KG1 (cell line): ENCODE measurements around the gene ALOX15B.

Experiments
- DNase-seq: peaks from one replicate; lab custom pipeline; 2025; lab: John Stamatoyannopoulos, UW

Gene ALOX15B, protein sequence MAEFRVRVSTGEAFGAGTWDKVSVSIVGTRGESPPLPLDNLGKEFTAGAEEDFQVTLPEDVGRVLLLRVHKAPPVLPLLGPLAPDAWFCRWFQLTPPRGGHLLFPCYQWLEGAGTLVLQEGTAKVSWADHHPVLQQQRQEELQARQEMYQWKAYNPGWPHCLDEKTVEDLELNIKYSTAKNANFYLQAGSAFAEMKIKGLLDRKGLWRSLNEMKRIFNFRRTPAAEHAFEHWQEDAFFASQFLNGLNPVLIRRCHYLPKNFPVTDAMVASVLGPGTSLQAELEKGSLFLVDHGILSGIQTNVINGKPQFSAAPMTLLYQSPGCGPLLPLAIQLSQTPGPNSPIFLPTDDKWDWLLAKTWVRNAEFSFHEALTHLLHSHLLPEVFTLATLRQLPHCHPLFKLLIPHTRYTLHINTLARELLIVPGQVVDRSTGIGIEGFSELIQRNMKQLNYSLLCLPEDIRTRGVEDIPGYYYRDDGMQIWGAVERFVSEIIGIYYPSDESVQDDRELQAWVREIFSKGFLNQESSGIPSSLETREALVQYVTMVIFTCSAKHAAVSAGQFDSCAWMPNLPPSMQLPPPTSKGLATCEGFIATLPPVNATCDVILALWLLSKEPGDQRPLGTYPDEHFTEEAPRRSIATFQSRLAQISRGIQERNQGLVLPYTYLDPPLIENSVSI

DNA sequence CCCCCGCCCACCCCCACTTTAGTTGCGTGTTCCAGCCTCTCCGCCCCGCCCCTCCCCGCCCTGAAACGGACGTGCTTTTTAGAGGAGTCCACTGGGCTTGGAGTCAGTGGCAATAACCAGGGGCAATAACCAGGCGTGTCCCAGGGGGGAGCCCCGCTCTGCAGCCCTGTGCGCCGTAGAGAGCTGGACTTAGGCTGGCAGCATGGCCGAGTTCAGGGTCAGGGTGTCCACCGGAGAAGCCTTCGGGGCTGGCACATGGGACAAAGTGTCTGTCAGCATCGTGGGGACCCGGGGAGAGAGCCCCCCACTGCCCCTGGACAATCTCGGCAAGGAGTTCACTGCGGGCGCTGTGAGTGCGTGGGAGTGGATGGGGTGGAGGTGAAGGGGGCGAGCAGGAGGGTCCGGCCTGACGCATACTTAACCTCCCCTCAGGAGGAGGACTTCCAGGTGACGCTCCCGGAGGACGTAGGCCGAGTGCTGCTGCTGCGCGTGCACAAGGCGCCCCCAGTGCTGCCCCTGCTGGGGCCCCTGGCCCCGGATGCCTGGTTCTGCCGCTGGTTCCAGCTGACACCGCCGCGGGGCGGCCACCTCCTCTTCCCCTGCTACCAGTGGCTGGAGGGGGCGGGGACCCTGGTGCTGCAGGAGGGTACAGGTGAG lies at the start of gene ALOX15B:
TSS of gene ALOX15B (plus strand) at position 106 of the 657 bp plus-strand sequence. CDS start at position 203, 97 bp downstream.
- DNase-seq: no peak

DNA sequence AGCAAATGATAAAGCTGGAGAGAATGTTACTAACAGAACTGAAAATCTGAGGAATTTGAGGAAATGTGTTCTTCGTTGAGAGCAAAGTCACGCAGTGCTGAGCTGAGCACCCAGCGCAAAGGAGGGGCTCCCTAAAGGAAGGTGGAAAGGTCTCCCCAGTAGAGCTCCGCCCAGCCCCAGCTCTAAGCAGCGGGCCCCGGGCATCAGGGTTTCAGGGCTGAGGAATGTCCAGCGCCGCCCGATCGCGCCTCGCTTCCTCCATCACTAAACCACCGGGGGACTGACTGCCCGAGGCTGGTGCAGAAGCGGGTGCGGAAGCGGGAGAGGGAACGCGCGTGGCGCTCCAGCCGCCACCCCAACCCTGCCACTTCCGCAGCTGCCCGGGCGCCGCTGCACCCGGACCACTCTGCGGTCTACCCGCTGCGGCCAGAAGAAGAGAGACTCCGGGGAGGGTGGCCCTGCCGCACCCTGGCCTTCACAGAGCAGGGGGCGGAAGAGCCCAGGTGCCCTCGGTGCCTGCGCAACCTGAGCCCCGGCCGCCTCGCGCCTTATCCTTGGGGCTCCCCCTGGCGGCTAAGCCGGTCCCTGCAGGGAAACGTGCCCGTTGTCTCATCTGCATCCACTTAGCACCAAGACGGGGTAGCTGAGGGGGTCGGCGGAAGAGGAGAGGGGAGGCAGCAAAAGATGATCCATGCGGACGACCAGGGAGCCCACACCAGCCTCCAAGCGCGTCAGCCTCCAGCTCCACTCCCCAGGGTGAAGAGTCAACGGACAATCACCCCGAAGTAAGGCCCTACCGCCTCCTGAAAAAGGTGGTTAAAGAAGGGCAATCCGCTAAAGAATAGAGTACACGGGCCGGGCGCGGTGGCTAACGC lies 48.8 kb upstream of the ALOX15B start:
- peak; percentile 22 for DNase-seq

DNA sequence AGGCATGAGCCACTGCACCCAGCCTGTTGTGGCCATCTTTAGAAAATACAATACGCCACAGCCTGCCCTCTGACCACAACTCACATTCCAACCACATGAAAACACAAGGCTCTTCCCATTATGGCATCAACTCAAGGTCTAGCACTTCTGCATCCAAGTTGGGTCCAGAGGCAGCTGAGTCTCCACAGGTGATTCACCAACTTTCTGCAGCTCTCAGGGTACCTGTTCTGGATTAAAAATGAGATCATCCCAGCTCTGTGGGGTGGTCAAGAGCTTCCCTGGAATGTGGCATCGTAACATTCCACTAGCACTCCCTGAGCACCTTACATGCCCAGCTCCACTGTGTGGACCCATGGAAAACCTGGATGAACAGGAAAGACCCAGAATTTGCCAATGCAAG lies 46.3 kb upstream of the ALOX15B start:
- DNase-seq: no peak

DNA sequence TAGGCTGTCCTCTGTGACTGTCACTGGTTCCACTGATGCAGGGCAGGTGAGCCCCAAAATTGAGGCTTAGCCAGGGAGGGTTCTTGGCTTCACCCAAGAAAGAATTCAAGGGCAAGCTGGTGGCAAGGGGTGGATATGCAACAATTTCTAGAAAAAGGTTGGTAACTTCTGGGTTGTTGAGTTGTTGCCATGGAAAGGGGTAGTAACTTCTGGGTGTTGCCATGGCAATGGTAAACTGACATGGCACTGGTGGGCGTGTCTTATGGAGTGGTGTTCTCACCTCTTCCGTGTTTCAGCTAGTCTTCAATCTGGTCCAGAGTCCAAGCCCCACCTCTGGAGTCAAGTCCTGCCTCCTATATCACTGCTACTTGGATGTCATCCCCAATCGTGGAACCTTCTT lies 45.9 kb upstream of the ALOX15B start:
- no peak for DNase-seq

DNA sequence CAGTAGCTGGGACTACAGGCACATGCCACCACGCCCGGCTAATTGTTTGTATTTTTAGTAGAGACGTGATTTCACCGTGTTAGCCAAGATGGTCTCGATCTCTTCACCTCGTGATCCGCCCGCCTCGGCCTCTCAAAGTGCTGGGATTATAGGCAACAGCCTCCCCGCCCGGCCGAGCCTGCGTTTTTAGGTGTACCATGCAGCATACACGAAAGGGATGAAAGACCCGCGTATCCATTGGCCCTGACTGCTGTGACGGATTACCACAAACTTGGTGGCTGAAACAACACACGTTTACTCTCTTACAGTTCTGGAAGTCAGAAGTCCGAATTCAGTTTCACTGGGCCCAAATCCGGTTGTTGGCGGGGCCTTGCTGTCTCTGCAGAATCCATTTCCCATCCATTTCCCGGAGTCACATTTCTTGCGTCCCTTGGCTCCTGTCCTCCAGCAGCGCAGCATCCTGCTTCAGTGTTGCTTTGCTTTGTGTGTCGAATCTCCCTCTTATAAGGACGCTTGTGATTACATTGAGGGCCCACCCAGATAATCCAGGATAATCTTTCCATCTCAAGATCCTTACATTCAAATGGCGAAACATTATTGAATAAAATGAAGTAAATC lies 44.8 kb upstream of the ALOX15B start:
- no peak for DNase-seq

DNA sequence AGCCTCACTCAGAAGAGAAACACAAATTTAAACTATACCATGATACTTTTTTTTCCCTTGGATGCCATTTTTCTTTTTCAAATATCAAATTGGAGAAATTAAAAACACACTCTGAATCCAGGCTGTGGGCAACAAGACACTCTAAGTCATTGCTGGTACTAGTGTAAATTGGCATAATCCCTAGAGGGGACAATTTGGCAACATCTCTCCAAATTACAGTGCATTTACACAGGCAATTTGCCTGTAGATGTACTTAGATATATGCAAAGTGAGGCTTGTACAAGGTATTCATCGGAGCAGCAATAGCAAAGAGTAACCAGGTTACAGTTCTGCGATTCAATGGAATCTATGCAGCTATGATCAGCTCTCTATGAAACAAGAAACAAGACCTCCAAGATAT lies 43.1 kb upstream of the ALOX15B start:
- DNase-seq: no peak

DNA sequence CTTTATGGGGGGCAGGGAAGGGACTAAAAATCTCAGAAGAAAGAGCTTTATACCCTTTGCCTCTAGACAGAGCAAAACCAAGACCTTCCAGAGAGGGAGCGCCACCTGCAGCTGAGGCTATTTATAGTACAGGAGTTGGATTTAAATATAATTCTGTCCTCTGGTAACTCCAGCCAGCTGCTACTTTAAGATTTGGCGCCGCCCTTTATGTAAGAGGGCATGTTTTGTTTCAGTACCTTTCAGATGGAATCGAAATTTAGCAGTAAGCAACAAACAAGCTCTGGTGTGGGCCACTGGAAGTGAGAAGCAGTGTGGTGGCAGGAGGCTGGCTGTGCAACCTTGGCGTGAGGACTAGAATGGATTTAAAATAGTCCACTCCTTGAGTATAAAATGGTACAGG lies 41.7 kb upstream of the ALOX15B start:
- peak; percentile 4 for DNase-seq

DNA sequence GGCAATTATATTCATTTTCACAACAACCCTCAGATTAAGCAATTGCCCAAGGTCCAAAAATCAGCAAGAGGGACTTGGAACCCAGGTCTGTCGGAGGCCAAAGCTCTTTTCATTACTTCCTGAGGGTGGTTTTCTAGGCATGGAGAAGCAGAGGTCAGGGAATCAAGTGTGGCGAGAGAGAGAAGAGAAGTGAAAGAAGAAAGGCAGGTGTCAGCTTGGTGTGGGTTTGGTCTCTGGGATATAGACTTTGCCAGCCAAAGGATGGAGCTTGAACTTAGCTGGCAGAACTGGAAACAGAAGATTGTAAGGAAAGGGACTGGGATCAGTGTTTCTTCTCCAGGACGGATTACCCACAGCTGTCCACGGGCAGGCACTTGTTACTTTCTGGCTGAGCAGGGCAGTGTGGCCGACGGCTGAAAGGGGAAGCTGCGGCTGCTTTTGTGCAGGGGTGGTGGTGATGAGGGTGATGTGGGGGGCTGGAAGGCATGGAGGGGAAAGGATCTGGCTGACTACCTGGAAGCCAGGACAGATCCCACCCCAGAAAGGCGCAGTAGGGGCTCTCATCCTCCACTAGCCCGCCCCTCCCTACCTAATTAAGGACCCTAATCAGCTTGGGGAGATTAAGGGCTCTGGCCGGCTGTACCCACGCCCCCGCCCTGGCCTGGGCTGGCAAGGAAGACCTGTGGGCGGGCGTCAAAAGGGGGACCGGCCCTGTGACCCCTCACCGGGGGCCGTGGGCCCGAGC lies 36.7 kb upstream of the ALOX15B start, which contains the start of gene GUCY2D:
TSS of gene GUCY2D (plus strand) at position 640 of the 745 bp plus-strand sequence. CDS start 433 bp downstream, outside the sequence.
- no peak for DNase-seq

DNA sequence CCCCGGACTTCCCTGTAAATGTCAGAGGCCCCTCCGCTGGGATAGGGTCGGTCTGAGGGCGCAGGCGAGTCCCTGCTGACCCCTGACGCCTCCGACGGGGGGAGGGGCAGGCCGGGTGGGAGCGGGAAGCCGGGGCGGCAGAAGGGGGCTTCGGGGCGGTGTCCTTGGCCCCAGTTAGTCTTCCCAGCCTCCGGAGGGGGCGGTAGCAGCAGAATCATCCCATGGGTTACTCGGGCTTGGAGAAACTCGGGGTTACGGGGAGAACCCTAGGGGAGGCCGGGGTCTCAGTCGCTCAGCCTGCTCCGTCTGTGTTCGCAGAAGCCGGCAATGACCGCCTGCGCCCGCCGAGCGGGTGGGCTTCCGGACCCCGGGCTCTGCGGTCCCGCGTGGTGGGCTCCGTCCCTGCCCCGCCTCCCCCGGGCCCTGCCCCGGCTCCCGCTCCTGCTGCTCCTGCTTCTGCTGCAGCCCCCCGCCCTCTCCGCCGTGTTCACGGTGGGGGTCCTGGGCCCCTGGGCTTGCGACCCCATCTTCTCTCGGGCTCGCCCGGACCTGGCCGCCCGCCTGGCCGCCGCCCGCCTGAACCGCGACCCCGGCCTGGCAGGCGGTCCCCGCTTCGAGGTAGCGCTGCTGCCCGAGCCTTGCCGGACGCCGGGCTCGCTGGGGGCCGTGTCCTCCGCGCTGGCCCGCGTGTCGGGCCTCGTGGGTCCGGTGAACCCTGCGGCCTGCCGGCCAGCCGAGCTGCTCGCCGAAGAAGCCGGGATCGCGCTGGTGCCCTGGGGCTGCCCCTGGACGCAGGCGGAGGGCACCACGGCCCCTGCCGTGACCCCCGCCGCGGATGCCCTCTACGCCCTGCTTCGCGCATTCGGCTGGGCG lies 35.9 kb upstream of the ALOX15B start:
- DNase-seq: no peak

DNA sequence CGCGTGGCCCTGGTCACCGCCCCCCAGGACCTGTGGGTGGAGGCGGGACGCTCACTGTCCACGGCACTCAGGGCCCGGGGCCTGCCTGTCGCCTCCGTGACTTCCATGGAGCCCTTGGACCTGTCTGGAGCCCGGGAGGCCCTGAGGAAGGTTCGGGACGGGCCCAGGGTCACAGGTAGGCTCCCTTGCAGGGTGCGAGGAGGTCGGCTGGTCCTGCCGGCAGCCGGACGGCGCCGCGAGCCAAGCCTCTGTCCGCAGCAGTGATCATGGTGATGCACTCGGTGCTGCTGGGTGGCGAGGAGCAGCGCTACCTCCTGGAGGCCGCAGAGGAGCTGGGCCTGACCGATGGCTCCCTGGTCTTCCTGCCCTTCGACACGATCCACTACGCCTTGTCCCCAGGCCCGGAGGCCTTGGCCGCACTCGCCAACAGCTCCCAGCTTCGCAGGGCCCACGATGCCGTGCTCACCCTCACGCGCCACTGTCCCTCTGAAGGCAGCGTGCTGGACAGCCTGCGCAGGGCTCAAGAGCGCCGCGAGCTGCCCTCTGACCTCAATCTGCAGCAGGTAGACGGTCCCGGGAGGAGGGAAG lies 35.2 kb upstream of the ALOX15B start:
- no peak for DNase-seq

DNA sequence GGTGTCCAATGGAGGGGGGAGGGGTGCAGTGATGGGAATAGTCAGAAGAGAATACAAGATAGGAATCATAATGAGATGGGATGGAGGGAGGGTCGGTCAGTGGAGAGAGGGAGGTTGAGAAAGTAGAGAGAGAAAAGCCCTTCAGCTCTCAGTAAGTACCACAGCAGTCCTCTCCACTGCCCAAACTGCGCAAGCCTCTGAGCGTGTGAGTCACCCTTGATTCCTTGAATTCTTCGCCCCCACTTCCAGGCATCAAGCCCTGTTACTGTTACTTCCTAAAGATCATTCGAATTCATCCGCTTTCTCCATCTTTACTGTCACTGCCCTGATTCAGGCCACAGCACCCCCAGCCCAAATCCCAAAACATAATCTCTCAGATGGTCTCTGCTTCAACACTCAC lies 34.0 kb upstream of the ALOX15B start:
- DNase-seq: no peak

DNA sequence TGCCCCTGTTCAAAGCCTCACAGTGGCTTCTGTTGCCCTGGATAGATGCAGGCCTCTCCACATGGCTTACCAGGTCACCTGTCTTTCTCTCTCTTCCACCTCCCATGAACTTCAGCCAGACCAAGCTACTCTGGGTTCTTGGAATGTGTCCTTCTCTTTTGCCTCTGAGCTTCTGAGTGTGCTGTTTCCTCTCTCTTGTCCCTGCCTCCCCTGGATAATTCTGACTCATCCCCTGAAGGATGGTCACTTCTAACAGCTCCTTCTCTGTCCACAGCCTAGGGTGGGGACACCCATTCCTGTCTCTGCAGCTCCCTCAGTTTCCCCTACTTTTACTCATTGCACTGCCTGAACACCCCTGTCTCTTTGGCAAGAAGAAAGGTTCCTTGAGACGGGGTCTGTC lies 33.5 kb upstream of the ALOX15B start:
- DNase-seq: no peak

DNA sequence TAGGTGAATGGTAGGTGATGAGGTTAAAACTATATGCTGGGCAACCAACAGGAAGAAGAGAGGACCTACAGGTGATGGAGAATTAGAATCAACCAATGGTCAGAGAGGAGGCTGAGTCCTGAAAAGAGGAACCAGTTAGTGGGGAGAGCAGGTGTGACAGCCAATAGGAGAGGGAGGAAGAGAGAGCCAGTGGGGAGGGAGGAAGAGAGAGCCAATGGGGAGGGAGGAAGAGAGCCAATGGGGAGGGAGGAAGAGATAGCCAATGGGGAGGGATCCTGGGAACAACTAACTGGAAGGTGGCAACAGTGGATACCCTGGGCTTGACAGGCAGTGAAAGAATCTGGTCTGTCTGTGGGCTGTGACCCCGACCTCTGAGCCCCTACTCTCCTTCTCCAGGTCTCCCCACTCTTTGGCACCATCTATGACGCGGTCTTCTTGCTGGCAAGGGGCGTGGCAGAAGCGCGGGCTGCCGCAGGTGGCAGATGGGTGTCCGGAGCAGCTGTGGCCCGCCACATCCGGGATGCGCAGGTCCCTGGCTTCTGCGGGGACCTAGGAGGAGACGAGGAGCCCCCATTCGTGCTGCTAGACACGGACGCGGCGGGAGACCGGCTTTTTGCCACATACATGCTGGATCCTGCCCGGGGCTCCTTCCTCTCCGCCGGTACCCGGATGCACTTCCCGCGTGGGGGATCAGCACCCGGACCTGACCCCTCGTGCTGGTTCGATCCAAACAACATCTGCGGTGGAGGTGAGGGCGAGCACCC lies 32.7 kb upstream of the ALOX15B start:
- no peak for DNase-seq

DNA sequence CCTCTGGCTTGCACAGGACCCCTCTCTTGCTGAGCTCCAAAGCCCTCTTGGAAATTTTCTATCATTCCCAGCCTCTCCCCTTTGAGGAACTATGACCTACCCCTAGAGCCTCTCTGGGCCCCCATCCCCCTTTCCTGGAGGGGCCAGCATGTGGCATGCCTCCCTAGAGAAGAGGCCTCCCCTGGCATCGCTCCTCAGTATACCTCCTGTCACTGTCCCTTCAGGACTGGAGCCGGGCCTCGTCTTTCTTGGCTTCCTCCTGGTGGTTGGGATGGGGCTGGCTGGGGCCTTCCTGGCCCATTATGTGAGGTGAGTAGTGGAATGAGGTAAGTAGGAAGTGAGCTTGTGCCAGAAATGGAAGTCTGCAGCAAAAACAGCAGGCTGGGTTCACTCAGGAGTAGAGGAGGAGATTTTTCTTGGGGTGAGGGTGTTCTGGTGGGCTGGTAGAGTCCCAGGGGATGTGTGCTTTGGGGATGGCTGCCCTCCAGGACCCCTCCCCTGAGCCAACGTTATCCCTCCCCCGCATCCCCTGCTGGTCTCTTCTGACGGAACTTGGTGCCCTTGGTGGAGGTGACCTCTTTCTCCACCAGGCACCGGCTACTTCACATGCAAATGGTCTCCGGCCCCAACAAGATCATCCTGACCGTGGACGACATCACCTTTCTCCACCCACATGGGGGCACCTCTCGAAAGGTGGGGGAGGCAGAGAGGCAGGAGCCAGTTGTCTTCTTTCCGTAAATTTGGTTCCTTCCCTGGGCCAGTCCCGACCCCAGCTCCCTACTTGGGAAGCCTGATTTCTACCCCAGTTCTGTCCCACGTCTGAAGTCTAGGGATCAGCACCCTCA lies 31.8 kb upstream of the ALOX15B start:
- DNase-seq: no peak

DNA sequence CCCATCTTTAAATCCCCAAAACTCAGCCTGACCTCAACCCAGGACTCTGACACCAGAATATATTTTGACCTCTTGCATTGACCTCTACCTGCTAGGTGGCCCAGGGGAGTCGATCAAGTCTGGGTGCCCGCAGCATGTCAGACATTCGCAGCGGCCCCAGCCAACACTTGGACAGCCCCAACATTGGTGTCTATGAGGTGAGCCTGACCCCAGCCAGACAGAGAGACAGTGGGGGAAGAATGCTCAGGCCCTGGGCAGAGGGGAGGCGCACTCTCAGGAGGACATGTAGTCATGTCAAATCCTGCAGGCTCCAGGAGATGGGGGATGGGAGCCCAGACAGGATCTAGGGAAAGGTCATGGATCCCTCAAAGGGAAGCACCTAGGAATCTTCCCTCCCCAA lies 31.0 kb upstream of the ALOX15B start:
- no peak for DNase-seq

DNA sequence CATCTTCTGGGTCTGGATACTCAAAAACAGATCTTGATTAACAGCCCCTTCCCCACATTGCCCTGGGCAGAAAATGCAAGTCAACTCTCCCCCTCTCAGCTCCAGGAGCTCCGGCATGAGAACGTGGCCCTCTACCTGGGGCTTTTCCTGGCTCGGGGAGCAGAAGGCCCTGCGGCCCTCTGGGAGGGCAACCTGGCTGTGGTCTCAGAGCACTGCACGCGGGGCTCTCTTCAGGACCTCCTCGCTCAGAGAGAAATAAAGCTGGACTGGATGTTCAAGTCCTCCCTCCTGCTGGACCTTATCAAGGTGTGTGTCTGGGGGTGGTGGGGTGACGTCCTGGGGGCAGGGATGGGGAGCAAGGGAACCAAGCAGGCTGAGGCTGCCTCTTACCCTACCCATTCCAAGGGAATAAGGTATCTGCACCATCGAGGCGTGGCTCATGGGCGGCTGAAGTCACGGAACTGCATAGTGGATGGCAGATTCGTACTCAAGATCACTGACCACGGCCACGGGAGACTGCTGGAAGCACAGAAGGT lies 26.7 kb upstream of the ALOX15B start:
- DNase-seq: no peak

DNA sequence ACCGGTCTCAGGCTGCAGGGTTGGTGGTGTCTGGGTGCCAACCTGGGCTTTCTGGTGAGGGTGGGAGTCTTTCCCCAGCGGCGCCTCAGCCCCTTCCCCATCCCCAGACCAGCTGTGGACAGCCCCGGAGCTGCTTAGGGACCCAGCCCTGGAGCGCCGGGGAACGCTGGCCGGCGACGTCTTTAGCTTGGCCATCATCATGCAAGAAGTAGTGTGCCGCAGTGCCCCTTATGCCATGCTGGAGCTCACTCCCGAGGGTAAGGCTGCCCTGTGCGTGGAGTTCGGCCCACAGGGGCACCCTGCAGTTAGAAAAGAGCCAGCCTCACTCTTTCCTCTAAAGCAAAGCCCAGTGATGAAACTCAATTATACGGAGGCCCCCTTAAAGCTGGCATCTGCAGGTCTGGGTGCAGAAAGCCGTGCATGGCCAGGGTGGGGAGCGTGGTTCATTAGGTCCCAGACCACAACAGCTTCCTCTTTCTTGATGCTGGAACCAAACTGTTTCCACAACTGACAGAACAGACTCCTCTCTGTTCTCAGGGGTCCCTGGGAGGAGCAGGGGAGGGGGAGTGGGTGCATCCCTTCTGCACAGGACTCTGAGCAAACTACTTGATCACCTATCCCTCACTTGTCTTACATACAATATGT lies 25.7 kb upstream of the ALOX15B start:
- no peak for DNase-seq
